ENCODE measurements around the gene MOAP1.
"Not testable (repeated sequence)": the region's sequence is repeated elsewhere in the genome, so short reads cannot be mapped to it uniquely, and the experiment has no call there.

The MOAP1 gene

GRCh38 chr14:93185349-93185720 is 638 bp upstream of the MOAP1 start:
- no peaks in the 10 kb centered on the region for H3K27me3 ChIP-seq (ENCODE audit: control insufficient read depth in 1 of 2, insufficient read depth in 1 of 2, low read length in 2 of 2)
- no peak overlapping the region for H2BK12ac ChIP-seq (ENCODE audit: low read length in 2 of 2)
- peak overlapping the region; percentile 81 to 99 for H3K4me3 ChIP-seq (ENCODE audit: insufficient read depth in 1 of 2, low read depth in 1 of 2, low read length in 2 of 2)
- H2BK15ac ChIP-seq (ENCODE audit: low read depth, poor library complexity, severe bottlenecking): no peak overlapping the region
- DNase-seq: no peak
- H3K23ac ChIP-seq (ENCODE audit: low read length in 2 of 2): no peak overlapping the region
- no peak overlapping the region for H4K91ac ChIP-seq (ENCODE audit: low read length)
- H2AFZ ChIP-seq (ENCODE audit: low read depth, low read length): peak overlapping the region; percentile 92
- H2BK120ac ChIP-seq (ENCODE audit: low read depth, low read length): peak overlapping the region; percentile 92
- H3K4ac ChIP-seq (ENCODE audit: low read depth in 1 of 2, low read length in 2 of 2): peak overlapping the region in 1 of 2 experiments; percentile 85
- peak overlapping the region; percentile 82 for H4K8ac ChIP-seq (ENCODE audit: low read length)
- no peaks in the 10 kb centered on the region for H3K9me3 ChIP-seq (ENCODE audit: control insufficient read depth, low read length)
- WGBS: 3% methylated on average over 9 of the region's 10 CpGs
- H3K14ac ChIP-seq (ENCODE audit: low read length in 2 of 2): peak overlapping the region in 1 of 2 experiments; percentile 79
- peak overlapping the region; percentile 82 for H3K27ac ChIP-seq (ENCODE audit: low read length, poor library complexity, severe bottlenecking)
- H3K4me2 ChIP-seq (ENCODE audit: low read length, poor library complexity, severe bottlenecking): peak overlapping the region; percentile 95
- H2AK5ac ChIP-seq (ENCODE audit: low read length, severe bottlenecking): no peak overlapping the region
- H3K4me1 ChIP-seq (ENCODE audit: control insufficient read depth, insufficient read depth, low read depth, low read length): peaks cover 6% of the 10 kb centered on the region
- peaks cover 15 to 42% of the 10 kb centered on the region in 2 experiments for H3K36me3 ChIP-seq (ENCODE audit: control insufficient read depth in 1 of 2, insufficient read depth in 2 of 2, low read depth in 1 of 2, low read length in 2 of 2)
- H3K18ac ChIP-seq (ENCODE audit: low read depth in 1 of 2, low read length in 2 of 2): peak overlapping the region; percentile 68 to 91
- no peak overlapping the region for H2BK5ac ChIP-seq (ENCODE audit: low read depth, low read length, poor library complexity, severe bottlenecking)
- peak overlapping the region; percentile 93 for H3K9ac ChIP-seq (ENCODE audit: low read length)
- peaks cover 23% of the 10 kb centered on the region for H3K79me1 ChIP-seq (replicated peaks; ENCODE audit: low read length, poor library complexity, severe bottlenecking)

GRCh38 chr14:93183596-93184317 is 940 bp downstream of the MOAP1 start:
- H3K4ac ChIP-seq (ENCODE audit: low read depth in 1 of 2, low read length in 2 of 2): no peak overlapping the region
- no peaks in the 10 kb centered on the region for H3K27me3 ChIP-seq (ENCODE audit: control insufficient read depth in 1 of 2, insufficient read depth in 1 of 2, low read length in 2 of 2)
- H3K23ac ChIP-seq (ENCODE audit: low read length in 2 of 2): no peak overlapping the region
- peak overlapping the region; percentile 88 for H3K4me2 ChIP-seq (ENCODE audit: low read length, poor library complexity, severe bottlenecking)
- H2AK5ac ChIP-seq (ENCODE audit: low read length, severe bottlenecking): peak overlapping the region; percentile 6
- no peak overlapping the region for H3K14ac ChIP-seq (ENCODE audit: low read length in 2 of 2)
- peak overlapping the region; percentile 83 for H4K8ac ChIP-seq (ENCODE audit: low read length)
- H3K9me3 ChIP-seq (ENCODE audit: control insufficient read depth, low read length): no peaks in the 10 kb centered on the region
- H2BK120ac ChIP-seq (ENCODE audit: low read depth, low read length): no peak overlapping the region
- H2BK5ac ChIP-seq (ENCODE audit: low read depth, low read length, poor library complexity, severe bottlenecking): no peak overlapping the region
- H2AFZ ChIP-seq (ENCODE audit: low read depth, low read length): peak overlapping the region; percentile 78
- peak overlapping the region; percentile 45 for H4K91ac ChIP-seq (ENCODE audit: low read length)
- H2BK15ac ChIP-seq (ENCODE audit: low read depth, poor library complexity, severe bottlenecking): no peak overlapping the region
- peaks cover 15 to 37% of the 10 kb centered on the region in 2 experiments for H3K36me3 ChIP-seq (ENCODE audit: control insufficient read depth in 1 of 2, insufficient read depth in 2 of 2, low read depth in 1 of 2, low read length in 2 of 2)
- WGBS: 54% methylated on average over 17 of the region's 17 CpGs
- peaks cover 6% of the 10 kb centered on the region for H3K4me1 ChIP-seq (ENCODE audit: control insufficient read depth, insufficient read depth, low read depth, low read length)
- H2BK12ac ChIP-seq (ENCODE audit: low read length in 2 of 2): no peak overlapping the region
- no peak overlapping the region for H3K18ac ChIP-seq (ENCODE audit: low read depth in 1 of 2, low read length in 2 of 2)
- peak overlapping the region; percentile 93 for H3K9ac ChIP-seq (ENCODE audit: low read length)
- no peak for DNase-seq
- peak overlapping the region; percentile 81 to 99 for H3K4me3 ChIP-seq (ENCODE audit: insufficient read depth in 1 of 2, low read depth in 1 of 2, low read length in 2 of 2)
- H3K27ac ChIP-seq (ENCODE audit: low read length, poor library complexity, severe bottlenecking): no peak overlapping the region
- H3K79me1 ChIP-seq (replicated peaks; ENCODE audit: low read length, poor library complexity, severe bottlenecking): peaks cover 19% of the 10 kb centered on the region

GRCh38 chr14:93175492-93175891 is 9.2 kb downstream of the MOAP1 start:
- Histone ChIP-seq H2AK5ac (ENCODE audit: low read length, severe bottlenecking) (no peak overlapping the region), H3K4me2 (ENCODE audit: low read length, poor library complexity, severe bottlenecking) (no peak overlapping the region), H2BK12ac (ENCODE audit: low read length in 2 of 2) (no peak overlapping the region), H3K9ac (ENCODE audit: low read length) (no peak overlapping the region), H2BK15ac (ENCODE audit: low read depth, poor library complexity, severe bottlenecking) (no peak overlapping the region), H3K4me3 (ENCODE audit: insufficient read depth in 1 of 2, low read depth in 1 of 2, low read length in 2 of 2) (no peak overlapping the region), H2BK120ac (ENCODE audit: low read depth, low read length) (no peak overlapping the region), H3K27me3 (ENCODE audit: control insufficient read depth in 1 of 2, insufficient read depth in 1 of 2, low read length in 2 of 2) (peaks cover 0 to 5% of the 10 kb centered on the region in 2 experiments), H3K4me1 (ENCODE audit: control insufficient read depth, insufficient read depth, low read depth, low read length) (peaks cover 5% of the 10 kb centered on the region), H2BK5ac (ENCODE audit: low read depth, low read length, poor library complexity, severe bottlenecking) (no peak overlapping the region), H3K14ac (ENCODE audit: low read length in 2 of 2) (no peak overlapping the region), H3K27ac (ENCODE audit: low read length, poor library complexity, severe bottlenecking) (no peak overlapping the region), H3K36me3 (ENCODE audit: control insufficient read depth in 1 of 2, insufficient read depth in 2 of 2, low read depth in 1 of 2, low read length in 2 of 2) (no peaks in the 10 kb centered on the region), H3K18ac (ENCODE audit: low read depth in 1 of 2, low read length in 2 of 2) (no peak overlapping the region), H4K8ac (ENCODE audit: low read length) (no peak overlapping the region), H3K23ac (ENCODE audit: low read length in 2 of 2) (no peak overlapping the region), H3K4ac (ENCODE audit: low read depth in 1 of 2, low read length in 2 of 2) (no peak overlapping the region), H4K91ac (ENCODE audit: low read length) (no peak overlapping the region), H3K9me3 (ENCODE audit: control insufficient read depth, low read length) (no peaks in the 10 kb centered on the region), H2AFZ (ENCODE audit: low read depth, low read length) (no peak overlapping the region), H3K79me1 (replicated peaks; ENCODE audit: low read length, poor library complexity, severe bottlenecking) (no peaks in the 10 kb centered on the region)
- no peak for DNase-seq
- 91% methylated on average over 5 of the region's 6 CpGs for WGBS

- not testable (repeated sequence) for H2BK5ac ChIP-seq (ENCODE audit: low read depth, low read length, poor library complexity, severe bottlenecking); H2AK5ac ChIP-seq (ENCODE audit: low read length, severe bottlenecking); H3K23ac ChIP-seq (ENCODE audit: low read length in 2 of 2); H2BK15ac ChIP-seq (ENCODE audit: low read depth, poor library complexity, severe bottlenecking); H2BK120ac ChIP-seq (ENCODE audit: low read depth, low read length); H3K27me3 ChIP-seq (ENCODE audit: control insufficient read depth in 1 of 2, insufficient read depth in 1 of 2, low read length in 2 of 2); H4K91ac ChIP-seq (ENCODE audit: low read length); H3K9ac ChIP-seq (ENCODE audit: low read length); H3K14ac ChIP-seq (ENCODE audit: low read length in 2 of 2); H3K27ac ChIP-seq (ENCODE audit: low read length, poor library complexity, severe bottlenecking); H3K4ac ChIP-seq (ENCODE audit: low read depth in 1 of 2, low read length in 2 of 2); H2AFZ ChIP-seq (ENCODE audit: low read depth, low read length); H3K9me3 ChIP-seq (ENCODE audit: control insufficient read depth, low read length); H3K36me3 ChIP-seq (ENCODE audit: control insufficient read depth in 1 of 2, insufficient read depth in 2 of 2, low read depth in 1 of 2, low read length in 2 of 2); H3K4me1 ChIP-seq (ENCODE audit: control insufficient read depth, insufficient read depth, low read depth, low read length); H3K4me2 ChIP-seq (ENCODE audit: low read length, poor library complexity, severe bottlenecking); DNase-seq; H3K79me1 ChIP-seq (replicated peaks; ENCODE audit: low read length, poor library complexity, severe bottlenecking); H3K18ac ChIP-seq (ENCODE audit: low read depth in 1 of 2, low read length in 2 of 2); H4K8ac ChIP-seq (ENCODE audit: low read length); H2BK12ac ChIP-seq (ENCODE audit: low read length in 2 of 2); H3K4me3 ChIP-seq (ENCODE audit: insufficient read depth in 1 of 2, low read depth in 1 of 2, low read length in 2 of 2)
- WGBS: 79% methylated on average over 5 of the region's 5 CpGs
Observed at GRCh38 chr14:93174731-93175130, 10.0 kb downstream of the MOAP1 start.
